Right lobe of liver (tissue), 6 donors: ENCODE measurements around the gene SIK3. TPM values are rescaled to one million over a fixed set of nuclear protein-coding genes. Genes with fewer than 3 reads are reported as not detected.
A peak's percentile ranks its signal among the peaks of the same experiment; 100 is the strongest.

Source experiments
- ATAC-seq, 4 donors: fragments of 200-7000 bp; cut with Tn5 transposase; one replicate each; pipeline ENCODE4 v1.9.1; 2020; ENCODE audit warnings: mild to moderate bottlenecking in 4 of 4, moderate library complexity in 4 of 4
- DNase-seq, 3 donors: peaks; one replicate each; pipeline ENCODE4 v3.0.0-alpha.2; 2020
- H3K27ac ChIP-seq, 3 donors: fragments of 200-600 bp; one replicate each; pipeline ENCODE4 v1.8.0; 2022
- H3K27me3 ChIP-seq, 2 donors: fragments of 200-600 bp; one replicate each; pipeline ENCODE4 v1.8.0; 2022
- H3K36me3 ChIP-seq, 4 donors: fragments of 200-600 bp; sonication (generic) in 1 of 4; one replicate each; pipeline versions ENCODE4 v1.5.1 to v1.8.0; 2017 to 2022; ENCODE audit warnings: control low read depth in 1 of 4
- H3K4me1 ChIP-seq, 4 donors: fragments of 200-600 bp; sonication (generic) in 1 of 4; one replicate each; pipeline versions ENCODE4 v1.5.1 to v1.8.0; 2017 to 2022; ENCODE audit warnings: control low read depth in 1 of 4
- H3K4me3 ChIP-seq, 3 donors: fragments of 200-600 bp; one replicate each; pipeline ENCODE4 v1.8.0; 2022
- H3K9me3 ChIP-seq, 4 donors: fragments of 200-600 bp; sonication (generic) in 1 of 4; one replicate each; pipeline versions ENCODE4 v1.5.1 to v1.8.0; 2017 to 2022; ENCODE audit warnings: control low read depth in 1 of 4
- POLR2A ChIP-seq: fragments of 450-650 bp; IDR thresholded peaks from one replicate; pipeline ENCODE4 v1.6.1; 2017; ENCODE audit warnings: antibody characterized with exemption, mild to moderate bottlenecking
- WGBS: methylation state at CpG from one replicate; pipeline ENCODE4 v1.1.6; 2018; ENCODE audit warnings: low coverage, low lambda C conversion rate; ENCODE audit not compliant: insufficient coverage; ENCODE audit errors: missing lambda C conversion rate; 5-methylcytosine and 5-hydroxymethylcytosine counted together
- intact Hi-C, 2 donors: fragments of 100-400 bp; cut with DNase I; formaldehyde crosslinking; loops; one replicate each; pipeline versions ENCODE4 v1.11.2 to v1.14.1; 2022
- total RNA-seq, 6 experiments: library from RNA; depleted of rRNA in 2 of 6; stranded (reverse); fragments of >200 nt in 2 of 6; fragmentation: NEBNext Ultra II Directional in 3 of 6; extraction: Animal tissue kit (Norgen Biotek cat#: 25700) in 3 of 6; gene quantifications; one replicate each; pipeline versions ENCODE4 v1.1.0 to v1.2.4, GENCODE V29; 2016 to 2023
- TF ChIP-seq, protein P1 (sequence below), 4 donors: fragments of 200-600 bp in 3 of 4; fragments of 450-650 bp in 1 of 4; IDR thresholded peaks; one replicate each; pipeline versions ENCODE4 v1.5.1 to v1.8.0; 2016 to 2022; ENCODE audit warnings: antibody characterized with exemption in 4 of 4, mild to moderate bottlenecking in 2 of 4
- donor health status: DM: no; HTN: yes; CAD: no.
- donor health status: DM: no; HTN: no; CAD: no.
- donor health status: DM: no; HTN: no; CAD: no.
- donor health status: DM: no; HTN: yes; CAD: no.
- donor health status: DM: no; HTN: yes; CAD: no.

Gene SIK3
- total RNA-seq, 6 experiments from 2014 or later, result 22.0 to 35.4 (median 26.8) TPM

DNA sequence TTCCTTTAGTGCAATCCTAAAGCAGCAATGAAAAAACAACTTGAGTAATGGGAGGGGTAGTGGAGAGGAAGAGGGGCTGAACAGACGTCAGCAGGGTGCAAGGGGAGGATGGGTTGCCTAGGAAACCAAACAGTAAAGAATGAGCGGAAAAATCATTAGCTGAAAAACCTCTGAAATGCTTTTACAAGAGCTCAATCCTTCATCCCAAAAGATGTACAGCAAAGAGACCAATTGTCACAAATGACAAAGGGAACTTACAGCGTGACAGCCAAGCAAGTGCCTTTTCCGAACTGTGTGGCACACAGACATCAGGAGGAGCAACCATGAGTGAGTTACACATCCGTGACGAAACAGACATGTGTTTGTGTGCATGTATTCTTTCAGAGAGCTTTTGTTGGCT is 104.6 kb downstream of the SIK3 start:
- Histone ChIP-seq H3K4me3 (no peak overlapping the region), H3K9me3 (no peaks in the 10 kb centered on the region), H3K27me3 (no peaks in the 10 kb centered on the region), H3K27ac (no peak overlapping the region), H3K36me3 (no peaks in the 10 kb centered on the region), H3K4me1 (peaks cover 0 to 28% (median 13%) of the 10 kb centered on the region in 4 donors)
- no peak for TF ChIP-seq POLR2A
- TF ChIP-seq, protein P1, sequence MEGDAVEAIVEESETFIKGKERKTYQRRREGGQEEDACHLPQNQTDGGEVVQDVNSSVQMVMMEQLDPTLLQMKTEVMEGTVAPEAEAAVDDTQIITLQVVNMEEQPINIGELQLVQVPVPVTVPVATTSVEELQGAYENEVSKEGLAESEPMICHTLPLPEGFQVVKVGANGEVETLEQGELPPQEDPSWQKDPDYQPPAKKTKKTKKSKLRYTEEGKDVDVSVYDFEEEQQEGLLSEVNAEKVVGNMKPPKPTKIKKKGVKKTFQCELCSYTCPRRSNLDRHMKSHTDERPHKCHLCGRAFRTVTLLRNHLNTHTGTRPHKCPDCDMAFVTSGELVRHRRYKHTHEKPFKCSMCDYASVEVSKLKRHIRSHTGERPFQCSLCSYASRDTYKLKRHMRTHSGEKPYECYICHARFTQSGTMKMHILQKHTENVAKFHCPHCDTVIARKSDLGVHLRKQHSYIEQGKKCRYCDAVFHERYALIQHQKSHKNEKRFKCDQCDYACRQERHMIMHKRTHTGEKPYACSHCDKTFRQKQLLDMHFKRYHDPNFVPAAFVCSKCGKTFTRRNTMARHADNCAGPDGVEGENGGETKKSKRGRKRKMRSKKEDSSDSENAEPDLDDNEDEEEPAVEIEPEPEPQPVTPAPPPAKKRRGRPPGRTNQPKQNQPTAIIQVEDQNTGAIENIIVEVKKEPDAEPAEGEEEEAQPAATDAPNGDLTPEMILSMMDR (IDR thresholded peaks at IDR 0.05), result no peak
- intact Hi-C loops, result no loop called here
- peak in 1 of 4 donors; percentile 28 for ATAC-seq
- no peak for DNase-seq
- 43% methylated on average over 6 of the region's 6 CpGs for WGBS

DNA sequence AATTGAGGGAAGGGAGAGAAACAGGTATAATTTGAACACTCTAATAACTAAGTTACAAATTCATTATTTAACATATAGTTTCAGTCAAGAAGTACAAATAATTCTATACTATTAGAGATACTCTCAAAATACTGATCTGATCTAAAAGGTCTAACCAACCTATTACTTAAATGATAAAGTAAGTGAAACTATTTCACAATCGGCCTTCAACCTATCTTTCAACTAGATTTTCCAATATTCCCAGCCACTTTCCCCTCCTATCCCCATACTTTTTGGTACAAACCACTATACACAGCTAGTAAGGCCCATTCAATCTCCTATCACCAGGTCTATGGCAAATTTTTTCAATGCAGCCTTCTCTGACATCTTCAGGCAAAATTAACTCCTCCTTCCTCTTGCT is 106.7 kb downstream of the SIK3 start:
- no peak overlapping the region for H3K4me3 ChIP-seq
- no peak for ATAC-seq
- no peaks in the 10 kb centered on the region for H3K27me3 ChIP-seq
- no peak overlapping the region for H3K27ac ChIP-seq
- intact Hi-C loops, result no loop called here
- no peak for TF ChIP-seq POLR2A
- TF ChIP-seq, protein P1 (IDR thresholded peaks at IDR 0.05), result no peak
- no peaks in the 10 kb centered on the region for H3K36me3 ChIP-seq
- H3K4me1 ChIP-seq, result peaks cover 0 to 40% (median 18%) of the 10 kb centered on the region in 4 donors
- DNase-seq, result no peak
- 47% methylated on average over 1 of the region's 1 CpG for WGBS
- H3K9me3 ChIP-seq, result no peaks in the 10 kb centered on the region

DNA sequence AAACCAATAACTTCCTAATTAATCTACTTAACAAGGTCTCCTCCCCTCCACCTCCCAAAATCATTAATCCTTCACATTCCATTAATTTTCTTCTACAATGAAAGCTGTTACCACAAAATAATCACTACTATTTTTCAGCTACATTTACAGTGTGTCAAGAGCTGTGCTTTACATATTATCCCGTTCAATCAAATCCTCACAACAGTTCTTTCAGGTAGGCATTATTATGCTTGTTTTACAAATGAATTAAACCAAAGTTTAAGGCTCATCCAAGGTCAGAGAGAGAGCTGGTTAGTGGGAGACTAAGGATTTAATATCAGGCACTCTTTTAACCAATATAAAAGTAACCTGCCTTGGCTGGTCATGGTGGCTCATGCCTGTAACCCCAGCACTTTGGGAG is 107.4 kb downstream of the SIK3 start:
- 100% methylated on average over 1 of the region's 1 CpG for WGBS
- Histone ChIP-seq H3K9me3 (no peaks in the 10 kb centered on the region), H3K4me3 (no peak overlapping the region), H3K36me3 (no peaks in the 10 kb centered on the region), H3K27me3 (no peaks in the 10 kb centered on the region), H3K27ac (peak overlapping the region in 2 of 3 donors; percentile 23 to 78), H3K4me1 (peaks cover 0 to 47% (median 18%) of the 10 kb centered on the region in 4 donors)
- no peak for TF ChIP-seq POLR2A
- TF ChIP-seq, protein P1 (IDR thresholded peaks at IDR 0.05), result no peak
- intact Hi-C loops, result no loop called here
- ATAC-seq (no peak), DNase-seq (no peak)

DNA sequence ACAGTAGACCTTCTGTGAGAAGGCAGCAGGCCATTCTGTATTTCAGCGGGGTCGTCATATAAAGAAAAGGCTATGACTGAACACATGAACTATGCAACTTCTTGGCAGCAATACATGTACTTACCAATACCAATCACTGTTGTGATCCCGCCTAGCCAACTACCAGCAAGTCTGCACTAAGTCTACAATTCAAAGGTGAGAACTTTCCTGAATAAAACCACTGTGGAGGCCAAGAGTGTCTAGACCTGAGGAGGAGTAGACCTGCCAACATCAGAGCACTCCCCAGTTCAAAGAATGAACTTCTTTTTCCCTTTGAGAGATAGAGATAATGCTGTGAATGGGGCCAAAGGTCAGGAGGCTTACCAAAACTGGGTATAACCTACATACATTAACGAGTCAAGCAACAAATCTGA is 108.2 kb downstream of the SIK3 start:
- peak in 1 of 3 donors; percentile 66 for DNase-seq
- 11% methylated on average over 4 of the region's 4 CpGs for WGBS
- ATAC-seq, result peak; percentile 77 to 85 (median 80)
- intact Hi-C loops, result no loop called here
- Histone ChIP-seq H3K9me3 (no peaks in the 10 kb centered on the region), H3K4me1 (peaks cover 0 to 48% (median 18%) of the 10 kb centered on the region in 4 donors), H3K27me3 (no peaks in the 10 kb centered on the region), H3K4me3 (no peak overlapping the region), H3K36me3 (no peaks in the 10 kb centered on the region), H3K27ac (peak overlapping the region in 2 of 3 donors; percentile 23 to 78)
- TF ChIP-seq, protein P1 (IDR thresholded peaks at IDR 0.05), result no peak
- TF ChIP-seq POLR2A, result no peak

DNA sequence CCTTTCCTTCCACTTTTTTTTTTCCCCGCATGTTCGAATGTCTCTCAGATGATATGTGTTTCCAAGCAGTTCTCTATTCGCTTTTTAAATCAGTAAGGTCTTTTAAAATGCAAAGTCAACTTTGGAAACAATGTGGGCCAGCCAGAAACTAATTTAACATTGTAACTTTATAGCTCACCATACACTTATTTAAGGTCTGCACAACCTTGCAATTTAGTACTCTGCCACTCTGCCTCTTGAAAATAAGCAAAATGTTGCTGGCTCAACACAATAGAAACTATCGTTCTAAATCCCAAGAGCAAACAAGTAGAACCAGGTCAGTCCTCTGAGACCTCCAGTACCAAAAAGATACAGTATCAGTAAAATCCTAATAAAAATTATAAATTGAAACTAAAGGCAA is 109.0 kb downstream of the SIK3 start:
- Histone ChIP-seq H3K4me1 (peaks cover 0 to 46% (median 18%) of the 10 kb centered on the region in 4 donors), H3K27me3 (no peaks in the 10 kb centered on the region), H3K36me3 (no peaks in the 10 kb centered on the region), H3K4me3 (no peak overlapping the region), H3K9me3 (no peaks in the 10 kb centered on the region), H3K27ac (peak overlapping the region in 2 of 3 donors; percentile 23 to 78)
- ATAC-seq (no peak), DNase-seq (no peak)
- 41% methylated on average over 4 of the region's 4 CpGs for WGBS
- intact Hi-C loops, result no loop called here
- TF ChIP-seq, protein P1 (IDR thresholded peaks at IDR 0.05), result no peak
- no peak for TF ChIP-seq POLR2A
